Panc1 (cell line): ENCODE results near the gene MMP10.
A peak's percentile ranks its signal among the peaks of the same experiment; 100 is the strongest.

Experiments
- POLR2AphosphoS5 ChIP-seq: IDR thresholded peaks from 2 replicates; pipeline ENCODE4 v1.6.1; 2012; ENCODE audit warnings: mild to moderate bottlenecking, low read depth, low read length, moderate library complexity
- SIN3A ChIP-seq: IDR thresholded peaks from 2 replicates; pipeline ENCODE4 v1.6.1; 2012; ENCODE audit warnings: low read depth, mild to moderate bottlenecking, low read length, moderate library complexity, borderline replicate concordance; ENCODE audit not compliant: insufficient read depth
- TF ChIP-seq, protein P1 (sequence below): fragments of 450-650 bp; IDR thresholded peaks from 2 replicates; pipeline ENCODE4 v1.5.1; 2017; ENCODE audit warnings: mild to moderate bottlenecking

DNA sequence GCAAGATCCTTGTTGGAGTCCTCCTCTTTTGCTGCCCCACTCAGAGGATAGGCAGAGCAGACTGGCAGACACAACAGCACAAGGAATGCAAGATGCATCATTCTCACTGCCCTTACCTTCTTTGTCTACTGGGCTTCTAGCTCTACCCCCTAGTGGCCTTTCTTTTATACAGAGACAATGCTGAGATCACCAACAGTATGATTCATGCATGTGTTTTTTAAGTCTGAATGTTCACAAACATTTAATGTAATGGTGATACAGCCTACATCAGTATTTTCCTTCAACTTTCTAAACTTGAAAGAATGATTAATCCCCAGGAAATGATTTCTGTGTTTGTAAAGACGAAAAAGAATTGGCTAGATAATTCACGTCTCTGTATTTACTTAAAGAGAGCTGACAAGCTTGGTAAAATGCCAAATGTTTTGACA is at the start of gene MMP10:
- TF ChIP-seq, protein P1, sequence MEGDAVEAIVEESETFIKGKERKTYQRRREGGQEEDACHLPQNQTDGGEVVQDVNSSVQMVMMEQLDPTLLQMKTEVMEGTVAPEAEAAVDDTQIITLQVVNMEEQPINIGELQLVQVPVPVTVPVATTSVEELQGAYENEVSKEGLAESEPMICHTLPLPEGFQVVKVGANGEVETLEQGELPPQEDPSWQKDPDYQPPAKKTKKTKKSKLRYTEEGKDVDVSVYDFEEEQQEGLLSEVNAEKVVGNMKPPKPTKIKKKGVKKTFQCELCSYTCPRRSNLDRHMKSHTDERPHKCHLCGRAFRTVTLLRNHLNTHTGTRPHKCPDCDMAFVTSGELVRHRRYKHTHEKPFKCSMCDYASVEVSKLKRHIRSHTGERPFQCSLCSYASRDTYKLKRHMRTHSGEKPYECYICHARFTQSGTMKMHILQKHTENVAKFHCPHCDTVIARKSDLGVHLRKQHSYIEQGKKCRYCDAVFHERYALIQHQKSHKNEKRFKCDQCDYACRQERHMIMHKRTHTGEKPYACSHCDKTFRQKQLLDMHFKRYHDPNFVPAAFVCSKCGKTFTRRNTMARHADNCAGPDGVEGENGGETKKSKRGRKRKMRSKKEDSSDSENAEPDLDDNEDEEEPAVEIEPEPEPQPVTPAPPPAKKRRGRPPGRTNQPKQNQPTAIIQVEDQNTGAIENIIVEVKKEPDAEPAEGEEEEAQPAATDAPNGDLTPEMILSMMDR, result peak; percentile 71
- no peak for TF ChIP-seq POLR2AphosphoS5
- TF ChIP-seq SIN3A, result no peak
